H9 (cell line): ENCODE data around the gene HOGA1. TPM values are rescaled to one million over a fixed set of nuclear protein-coding genes. Genes with fewer than 3 reads are reported as not detected.

Experiments used
- DNase-seq: peaks from one replicate; pipeline ENCODE4 v3.0.0-alpha.2; 2017
- H2AFZ ChIP-seq: one replicate; pipeline ENCODE4 v1.6.1; 2013; ENCODE audit warnings: mild to moderate bottlenecking, low read length, control low read depth, moderate library complexity
- H2AK5ac ChIP-seq: 2 replicates; pipeline ENCODE4 v1.6.1; 2013; ENCODE audit warnings: low read length, control low read depth, mixed read lengths; ENCODE audit not compliant: insufficient read length
- H2BK120ac ChIP-seq: one replicate; pipeline ENCODE4 v1.6.1; 2013; ENCODE audit warnings: low read depth, mild to moderate bottlenecking, low read length, control low read depth, inconsistent platforms; ENCODE audit not compliant: poor library complexity, severe bottlenecking
- H2BK12ac ChIP-seq: 2 replicates; pipeline ENCODE4 v1.6.1; 2013; ENCODE audit warnings: low read length, control low read depth, mixed read lengths, low read depth; ENCODE audit not compliant: insufficient read length
- H2BK15ac ChIP-seq: 2 replicates; pipeline ENCODE4 v1.6.1; 2013; ENCODE audit warnings: low read depth, low read length, control low read depth
- H2BK20ac ChIP-seq: one replicate; pipeline ENCODE4 v1.6.1; 2013; ENCODE audit warnings: low read depth, mild to moderate bottlenecking, low read length, control low read depth, inconsistent platforms; ENCODE audit not compliant: poor library complexity, severe bottlenecking
- H2BK5ac ChIP-seq: 2 replicates; pipeline ENCODE4 v1.6.1; 2013; ENCODE audit warnings: low read length, control low read depth, mixed read lengths; ENCODE audit not compliant: insufficient read length
- H3K14ac ChIP-seq: 2 replicates; pipeline ENCODE4 v1.6.1; 2013; ENCODE audit warnings: low read length, control low read depth; ENCODE audit not compliant: insufficient read depth
- H3K18ac ChIP-seq: 2 replicates; pipeline ENCODE4 v1.6.1; 2013; ENCODE audit warnings: low read depth, mild to moderate bottlenecking, mixed read lengths, low read length, control low read depth; ENCODE audit not compliant: insufficient read length
- H3K23ac ChIP-seq: 2 replicates; pipeline ENCODE4 v1.6.1; 2013; ENCODE audit warnings: low read length, control low read depth, mixed read lengths, low read depth; ENCODE audit not compliant: insufficient read length
- H3K23me2 ChIP-seq: 2 replicates; pipeline ENCODE4 v1.6.1; 2013; ENCODE audit warnings: low read depth, mild to moderate bottlenecking, mixed read lengths, low read length, control low read depth; ENCODE audit not compliant: insufficient read length, poor library complexity, severe bottlenecking
- H3K27ac ChIP-seq: 2 replicates; pipeline ENCODE4 v1.5.1; 2013; ENCODE audit warnings: low read length, control low read depth, mixed read lengths, low read depth; ENCODE audit not compliant: insufficient read length
- H3K27me3 ChIP-seq: 2 replicates; pipeline ENCODE4 v1.6.1; 2013; ENCODE audit warnings: low read length, control low read depth, inconsistent platforms; ENCODE audit not compliant: insufficient read depth
- H3K4ac ChIP-seq: 2 replicates; pipeline ENCODE4 v1.6.1; 2013; ENCODE audit warnings: low read depth, mild to moderate bottlenecking, control low read depth, inconsistent platforms, low read length, moderate library complexity
- H3K4me1 ChIP-seq: 2 replicates; pipeline ENCODE4 v1.6.1; 2013; ENCODE audit warnings: low read length, control low read depth, inconsistent platforms; ENCODE audit not compliant: insufficient read depth
- H3K4me2 ChIP-seq: 2 replicates; pipeline ENCODE4 v1.6.1; 2013; ENCODE audit warnings: low read length, control low read depth, mixed read lengths; ENCODE audit not compliant: insufficient read length, insufficient read depth
- H3K56ac ChIP-seq: 2 replicates; pipeline ENCODE4 v1.6.1; 2013; ENCODE audit warnings: low read depth, mild to moderate bottlenecking, mixed read lengths, low read length, control low read depth; ENCODE audit not compliant: insufficient read length
- H3K79me1 ChIP-seq: 2 replicates; pipeline ENCODE4 v1.6.1; 2013; ENCODE audit warnings: low read depth, mild to moderate bottlenecking, moderate library complexity, low read length, control low read depth, inconsistent platforms; ENCODE audit not compliant: insufficient read depth, poor library complexity, severe bottlenecking
- H3K79me2 ChIP-seq: 2 replicates; pipeline ENCODE4 v1.6.1; 2013; ENCODE audit warnings: low read length, control low read depth, inconsistent platforms; ENCODE audit not compliant: insufficient read depth
- H3K9ac ChIP-seq: 2 replicates; pipeline ENCODE4 v1.6.1; 2013; ENCODE audit warnings: low read length, control low read depth, mixed read lengths; ENCODE audit not compliant: insufficient read length; ENCODE audit errors: extremely low read depth
- H3K9me3 ChIP-seq: one replicate; pipeline ENCODE4 v1.6.1; 2013; ENCODE audit warnings: low read depth, low read length, inconsistent platforms; ENCODE audit not compliant: control insufficient read depth
- H3T11ph ChIP-seq: one replicate; pipeline ENCODE4 v1.6.1; 2013; ENCODE audit warnings: mild to moderate bottlenecking, low read length, control low read depth, inconsistent platforms
- H4K20me1 ChIP-seq: one replicate; pipeline ENCODE4 v1.6.1; 2013; ENCODE audit not compliant: control insufficient read depth, insufficient read length, insufficient read depth
- H4K5ac ChIP-seq: 2 replicates; pipeline ENCODE4 v1.6.1; 2013; ENCODE audit warnings: low read depth, mild to moderate bottlenecking, mixed read lengths, low read length, control low read depth; ENCODE audit not compliant: insufficient read length
- H4K8ac ChIP-seq: replicated peaks from 2 replicates; pipeline ENCODE4 v1.6.1; 2013; ENCODE audit warnings: low read length, control low read depth, mixed read lengths, low read depth; ENCODE audit not compliant: insufficient read length
- H4K91ac ChIP-seq: 2 replicates; pipeline ENCODE4 v1.6.1; 2013; ENCODE audit warnings: low read depth, mild to moderate bottlenecking, moderate library complexity, mixed read lengths, low read length, control low read depth; ENCODE audit not compliant: insufficient read length
- H3K27ac Mint-ChIP-seq, 3 experiments: 2 replicates in 2 of 3; 3 replicates in 1 of 3; pipeline ENCODE4 v1.8.0; 2020 to 2021; ENCODE audit warnings: mixed read lengths in 3 of 3, mild to moderate bottlenecking in 1 of 3, moderate library complexity in 1 of 3
- H3K27me3 Mint-ChIP-seq: 2 replicates; pipeline ENCODE4 v1.8.0; 2021; ENCODE audit warnings: low read depth, mild to moderate bottlenecking, moderate library complexity, mixed read lengths
- H3K36me3 Mint-ChIP-seq, 3 experiments: 2 replicates in 2 of 3; 3 replicates in 1 of 3; pipeline ENCODE4 v1.8.0; 2020 to 2021; ENCODE audit warnings: low read depth in 3 of 3, mixed read lengths in 3 of 3; ENCODE audit not compliant: insufficient read depth in 1 of 3
- H3K4me1 Mint-ChIP-seq, 2 experiments: 2 replicates each; pipeline ENCODE4 v1.8.0; 2020; ENCODE audit warnings: mixed read lengths in 2 of 2
- H3K4me3 Mint-ChIP-seq, 2 experiments: 2 replicates in 1 of 2; 3 replicates in 1 of 2; pipeline ENCODE4 v1.8.0; 2020 to 2021; ENCODE audit warnings: mild to moderate bottlenecking in 2 of 2, mixed read lengths in 2 of 2, moderate library complexity in 1 of 2
- H3K9me3 Mint-ChIP-seq, 2 experiments: 2 replicates in 1 of 2; 3 replicates in 1 of 2; pipeline ENCODE4 v1.8.0; 2020; ENCODE audit warnings: mild to moderate bottlenecking in 2 of 2, mixed read lengths in 2 of 2, moderate library complexity in 1 of 2
- CTCF ChIP-seq: fragments of 200-600 bp; sonication (generic); conservative IDR thresholded peaks from 3 replicates; pipeline ENCODE4 v1.8.0; 2021; ENCODE audit warnings: antibody characterized with exemption, mild to moderate bottlenecking
- total RNA-seq: library from RNA; stranded (reverse); gene quantifications from 2 replicates; pipeline ENCODE4 v1.2.1, GENCODE V29; 2021

HOGA1 gene
- total RNA-seq, 1 experiment from 2014 or later: 0.79 TPM

GRCh38 chr10:97631098-97631497 is 46.9 kb downstream of the HOGA1 start:
- Histone ChIP-seq H2BK5ac (no peak overlapping the region), H3K14ac (no peak overlapping the region), H3K27me3 (no peaks in the 10 kb centered on the region), H3K27ac (no peak overlapping the region), H3K79me1 (no peaks in the 10 kb centered on the region), H4K8ac (no peak overlapping the region), H2AK5ac (no peak overlapping the region), H3K56ac (no peak overlapping the region), H4K5ac (no peak overlapping the region), H3K9me3 (no peaks in the 10 kb centered on the region), H3K9ac (no peak overlapping the region), H2BK120ac (no peak overlapping the region), H3K4me2 (no peak overlapping the region), H3K4ac (no peak overlapping the region), H4K20me1 (no peaks in the 10 kb centered on the region), H3K23me2 (peaks cover 7% of the 10 kb centered on the region), H3K79me2 (0 out of 2 replicates have a peak, but pooled peaks cover 3% of the 10 kb centered on the region), H3K4me1 (no peaks in the 10 kb centered on the region), H2BK15ac (no peak overlapping the region), H3K23ac (no peak overlapping the region), H2BK20ac (no peak overlapping the region), H2AFZ (no peak overlapping the region), H4K91ac (no peak overlapping the region), H2BK12ac (no peak overlapping the region), H3T11ph (no peak overlapping the region), H3K18ac (no peak overlapping the region)
- TF ChIP-seq CTCF: no peak
- no peak overlapping the region for H3K4me3 Mint-ChIP-seq
- H3K36me3 Mint-ChIP-seq: peaks cover 0 to 2% (median 2%) of the 10 kb centered on the region in 3 experiments; a peak in 4 of 7 replicates
- no peak overlapping the region for H3K27ac Mint-ChIP-seq
- peaks cover 9 to 13% of the 10 kb centered on the region in 2 experiments for H3K4me1 Mint-ChIP-seq
- no peaks in the 10 kb centered on the region for H3K27me3 Mint-ChIP-seq
- no peaks in the 10 kb centered on the region; a peak in 1 of 5 replicates for H3K9me3 Mint-ChIP-seq
- DNase-seq: no peak
